GM23248 (cell line): Measurements from ENCODE around the gene GNB4.

ENCODE experiments used
- EZH2 ChIP-seq: fragments of 200-600 bp; sonication (generic); IDR thresholded peaks from 2 replicates; pipeline ENCODE4 v1.6.1; 2018; ENCODE audit warnings: antibody characterized with exemption, mild to moderate bottlenecking; ENCODE audit not compliant: insufficient read depth, poor library complexity, severe bottlenecking
- EZH2phosphoT487 ChIP-seq: fragments of 200-600 bp; sonication (generic); IDR thresholded peaks from 2 replicates; pipeline ENCODE4 v1.6.1; 2018; ENCODE audit warnings: antibody characterized with exemption, moderate library complexity, mild to moderate bottlenecking, low read depth; ENCODE audit not compliant: insufficient read depth

DNA sequence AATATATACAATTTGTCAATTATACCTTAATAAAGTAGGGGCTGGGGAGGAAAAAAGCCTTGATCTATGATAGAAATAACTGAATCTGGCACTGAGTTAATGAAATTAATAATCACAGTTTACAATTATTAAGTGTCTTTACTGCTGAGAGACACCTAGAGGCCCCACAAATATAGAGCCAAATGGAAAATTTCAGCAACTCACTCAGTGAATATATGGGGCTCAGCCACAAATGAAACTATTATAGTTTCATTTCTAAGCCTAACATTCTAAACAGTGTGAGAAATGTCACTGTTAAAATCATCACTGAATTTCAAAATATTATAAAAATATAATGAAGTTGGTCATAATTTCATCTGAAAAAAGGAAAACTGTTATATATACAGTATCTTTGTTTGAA lies 40.3 kb downstream of the GNB4 start:
- TF ChIP-seq EZH2 (no peak), EZH2phosphoT487 (no peak)
